ENCODE results near the gene CCDC169. TPM values are rescaled to one million over a fixed set of nuclear protein-coding genes. Genes with fewer than 3 reads are reported as not detected.
"Not testable (repeated sequence)": the region's sequence is repeated elsewhere in the genome, so short reads cannot be mapped to it uniquely, and the experiment has no call there.

CCDC169 gene
- polyA plus RNA-seq, 1 donor (not counting 4 experiments of a cell fraction or from before 2014, with no cell fraction given) = 0.17 TPM

- no peak overlapping the region for H3K4me3 ChIP-seq (ENCODE audit: control insufficient read depth in 2 of 3, extremely low read depth in 1 of 3, insufficient read depth in 2 of 3, low read depth in 1 of 3, low read length in 3 of 3)
- FAIRE-seq (no peak), DNase-seq (ENCODE audit: low read depth, low spot score) (no peak)
- no peak for TF ChIP-seq EZH2 (IDR thresholded peaks at IDR 0.05; ENCODE audit: low read length)
- TF ChIP-seq CTCF (optimal IDR thresholded peaks at IDR 0.05 in 1 of 3, IDR thresholded peaks at IDR 0.05 in 1 of 3, conservative IDR thresholded peaks at IDR 0.05 in 1 of 3; ENCODE audit: extremely low read depth in 1 of 3, insufficient read depth in 2 of 3, low read length in 3 of 3) = no peak
- H3K9me1 ChIP-seq (ENCODE audit: control insufficient read depth, extremely low read depth, insufficient read depth, low read length) = no peaks in the 10 kb centered on the region
- dilution Hi-C loops (cut with MboI; ENCODE audit: extremely low pct_ligation_motif_present, low sequenced_read_pairs) = no loop called here
- no peak overlapping the region for H3K9ac ChIP-seq (ENCODE audit: control insufficient read depth, extremely low read depth, insufficient read depth, low read length)
- no peaks in the 10 kb centered on the region for H3K9me3 ChIP-seq (ENCODE audit: control insufficient read depth, low read depth, low read length)
- H3K27ac ChIP-seq (ENCODE audit: control insufficient read depth, insufficient read depth, low read length) = no peak overlapping the region
- H4K20me1 ChIP-seq (ENCODE audit: control insufficient read depth, extremely low read depth, insufficient read depth, low read length) = no peaks in the 10 kb centered on the region
- no peak overlapping the region for H3K4me2 ChIP-seq (ENCODE audit: control insufficient read depth, extremely low read depth, insufficient read depth, low read depth, low read length)
- no peaks in the 10 kb centered on the region for H3K4me1 ChIP-seq (ENCODE audit: control insufficient read depth, extremely low read depth, insufficient read depth, low read length)
- peaks cover 0 to 2% of the 10 kb centered on the region in 2 experiments for H3K36me3 ChIP-seq (ENCODE audit: control insufficient read depth in 2 of 2, extremely low read depth in 1 of 2, insufficient read depth in 2 of 2, low read length in 2 of 2)
- H2AFZ ChIP-seq (ENCODE audit: control insufficient read depth, low read length) = no peak overlapping the region
- no peaks in the 10 kb centered on the region for H3K27me3 ChIP-seq (ENCODE audit: control insufficient read depth, extremely low read depth, insufficient read depth, low read length)
- H3K79me2 ChIP-seq (ENCODE audit: control insufficient read depth, insufficient read depth, low read length) = no peaks in the 10 kb centered on the region
Observed at GRCh38 chr13:36302289-36302688, 4.7 kb upstream of the CCDC169 start.

- H3K4me1 ChIP-seq (ENCODE audit: control insufficient read depth, extremely low read depth, insufficient read depth, low read length); H2AFZ ChIP-seq (ENCODE audit: control insufficient read depth, low read length); H3K27ac ChIP-seq (ENCODE audit: control insufficient read depth, insufficient read depth, low read length); H3K9me1 ChIP-seq (ENCODE audit: control insufficient read depth, extremely low read depth, insufficient read depth, low read length); H3K4me2 ChIP-seq (ENCODE audit: control insufficient read depth, extremely low read depth, insufficient read depth, low read depth, low read length); H3K9me3 ChIP-seq (ENCODE audit: control insufficient read depth, low read depth, low read length); H3K9ac ChIP-seq (ENCODE audit: control insufficient read depth, extremely low read depth, insufficient read depth, low read length); H3K4me3 ChIP-seq (ENCODE audit: control insufficient read depth in 2 of 3, extremely low read depth in 1 of 3, insufficient read depth in 2 of 3, low read depth in 1 of 3, low read length in 3 of 3); H3K27me3 ChIP-seq (ENCODE audit: control insufficient read depth, extremely low read depth, insufficient read depth, low read length); H4K20me1 ChIP-seq (ENCODE audit: control insufficient read depth, extremely low read depth, insufficient read depth, low read length); H3K36me3 ChIP-seq (ENCODE audit: control insufficient read depth in 2 of 2, extremely low read depth in 1 of 2, insufficient read depth in 2 of 2, low read length in 2 of 2); H3K79me2 ChIP-seq (ENCODE audit: control insufficient read depth, insufficient read depth, low read length); FAIRE-seq; DNase-seq (ENCODE audit: low read depth, low spot score): not testable (repeated sequence)
- dilution Hi-C loops (cut with MboI; ENCODE audit: extremely low pct_ligation_motif_present, low sequenced_read_pairs) = loop anchor here (25.0 kb wide), 1 partner anchor 312 kb away; no protein-coding TSS in a partner anchor
Observed at GRCh38 chr13:36299469-36299868, 1.9 kb upstream of the CCDC169 start.

GRCh38 chr13:36298535-36299068 lies 988 bp upstream of the CCDC169 start:
- Histone ChIP-seq H3K4me2 (ENCODE audit: control insufficient read depth, extremely low read depth, insufficient read depth, low read depth, low read length) (no peak overlapping the region), H4K20me1 (ENCODE audit: control insufficient read depth, extremely low read depth, insufficient read depth, low read length) (no peaks in the 10 kb centered on the region), H3K4me1 (ENCODE audit: control insufficient read depth, extremely low read depth, insufficient read depth, low read length) (no peaks in the 10 kb centered on the region), H3K36me3 (ENCODE audit: control insufficient read depth in 2 of 2, extremely low read depth in 1 of 2, insufficient read depth in 2 of 2, low read length in 2 of 2) (no peaks in the 10 kb centered on the region), H3K27ac (ENCODE audit: control insufficient read depth, insufficient read depth, low read length) (no peak overlapping the region), H3K27me3 (ENCODE audit: control insufficient read depth, extremely low read depth, insufficient read depth, low read length) (no peaks in the 10 kb centered on the region), H3K79me2 (ENCODE audit: control insufficient read depth, insufficient read depth, low read length) (no peaks in the 10 kb centered on the region), H3K4me3 (ENCODE audit: control insufficient read depth in 2 of 3, extremely low read depth in 1 of 3, insufficient read depth in 2 of 3, low read depth in 1 of 3, low read length in 3 of 3) (no peak overlapping the region), H3K9me1 (ENCODE audit: control insufficient read depth, extremely low read depth, insufficient read depth, low read length) (no peaks in the 10 kb centered on the region), H3K9ac (ENCODE audit: control insufficient read depth, extremely low read depth, insufficient read depth, low read length) (no peak overlapping the region), H3K9me3 (ENCODE audit: control insufficient read depth, low read depth, low read length) (no peaks in the 10 kb centered on the region), H2AFZ (ENCODE audit: control insufficient read depth, low read length) (no peak overlapping the region)
- DNase-seq (ENCODE audit: low read depth, low spot score) (no peak), FAIRE-seq (no peak)
- TF ChIP-seq CTCF (optimal IDR thresholded peaks at IDR 0.05 in 1 of 3, IDR thresholded peaks at IDR 0.05 in 1 of 3, conservative IDR thresholded peaks at IDR 0.05 in 1 of 3; ENCODE audit: extremely low read depth in 1 of 3, insufficient read depth in 2 of 3, low read length in 3 of 3) (no peak), EZH2 (IDR thresholded peaks at IDR 0.05; ENCODE audit: low read length) (no peak)
- dilution Hi-C loops (cut with MboI; ENCODE audit: extremely low pct_ligation_motif_present, low sequenced_read_pairs) = loop anchor here (25.0 kb wide), 1 partner anchor 311 kb away; no protein-coding TSS in a partner anchor

Measured in keratinocyte (primary cell).